SK-N-SH treated with all-trans-retinoic acid at 6 μM for 48 hours (cell line): ENCODE measurements around the gene TNNI3K.

Experiments used
- ATAC-seq: fragments of 200-7000 bp; cut with Tn5 transposase; 3 replicates; pipeline ENCODE4 v1.9.1; 2020; ENCODE audit warnings: mild to moderate bottlenecking, moderate library complexity
- ARNTL ChIP-seq: fragments of 450-650 bp; formaldehyde crosslinking; IDR thresholded peaks from 2 replicates; pipeline ENCODE4 v1.5.0; 2020; ENCODE audit warnings: low read depth, mild to moderate bottlenecking, moderate library complexity, borderline replicate concordance
- BACH2 ChIP-seq: fragments of 250-450 bp; sonication (Bioruptor Pico); IDR thresholded peaks from 2 replicates; pipeline ENCODE4 v1.9.0; 2021; ENCODE audit warnings: mild to moderate bottlenecking, borderline replicate concordance
- CREB5 ChIP-seq: fragments of 250-450 bp; sonication (Bioruptor Pico); IDR thresholded peaks from 2 replicates; pipeline ENCODE4 v1.5.1; 2020; ENCODE audit warnings: low read depth, mild to moderate bottlenecking, moderate library complexity
- CSDC2 ChIP-seq: fragments of 250-450 bp; sonication (Bioruptor Pico); IDR thresholded peaks from 2 replicates; pipeline ENCODE4 v1.5.0; 2020; ENCODE audit warnings: mild to moderate bottlenecking, moderate library complexity
- CSRNP3 ChIP-seq: fragments of 250-450 bp; sonication (Bioruptor Pico); IDR thresholded peaks from 2 replicates; pipeline ENCODE4 v1.5.1; 2021; ENCODE audit warnings: mild to moderate bottlenecking, moderate library complexity
- ESRRG ChIP-seq: fragments of 250-450 bp; sonication (Bioruptor Pico); IDR thresholded peaks from 2 replicates; pipeline ENCODE4 v1.6.1; 2021; ENCODE audit warnings: mild to moderate bottlenecking
- GLIS3 ChIP-seq: fragments of 250-450 bp; sonication (Bioruptor Pico); IDR thresholded peaks from 2 replicates; pipeline ENCODE4 v1.5.0; 2020; ENCODE audit warnings: mild to moderate bottlenecking, moderate library complexity
- ISL1 ChIP-seq: fragments of 250-450 bp; sonication (Bioruptor Pico); IDR thresholded peaks from 2 replicates; pipeline ENCODE4 v2.1.2; 2022; ENCODE audit warnings: mild to moderate bottlenecking, moderate library complexity
- OSR1 ChIP-seq: fragments of 250-450 bp; sonication (Bioruptor Pico); IDR thresholded peaks from 2 replicates; pipeline ENCODE4 v1.8.0; 2022; ENCODE audit warnings: moderate library complexity, mild to moderate bottlenecking, inconsistent platforms
- PATZ1 ChIP-seq: fragments of 250-450 bp; sonication (Bioruptor Pico); IDR thresholded peaks from 2 replicates; pipeline ENCODE4 v1.8.0; 2020; ENCODE audit warnings: mild to moderate bottlenecking, moderate library complexity, borderline replicate concordance
- POU6F1 ChIP-seq: fragments of 250-450 bp; sonication (Bioruptor Pico); IDR thresholded peaks from 2 replicates; pipeline ENCODE4 v1.8.0; 2021; ENCODE audit warnings: low read depth, mild to moderate bottlenecking, moderate library complexity, borderline replicate concordance
- PPARA ChIP-seq: fragments of 250-450 bp; sonication (Bioruptor Pico); IDR thresholded peaks from 2 replicates; pipeline ENCODE4 v1.5.0; 2020; ENCODE audit warnings: mild to moderate bottlenecking, borderline replicate concordance
- RARB ChIP-seq: fragments of 250-450 bp; sonication (Bioruptor Pico); IDR thresholded peaks from 2 replicates; pipeline ENCODE4 v1.8.0; 2021; ENCODE audit warnings: mild to moderate bottlenecking, moderate library complexity
- SNAI2 ChIP-seq: fragments of 250-450 bp; sonication (Bioruptor Pico); IDR thresholded peaks from 2 replicates; pipeline ENCODE4 v1.5.0; 2020; ENCODE audit warnings: mild to moderate bottlenecking, moderate library complexity
- TCF4 ChIP-seq: fragments of 250-450 bp; sonication (Bioruptor Pico); IDR thresholded peaks from 2 replicates; pipeline ENCODE4 v1.8.0; 2021; ENCODE audit warnings: mild to moderate bottlenecking, moderate library complexity, borderline replicate concordance
- TOX ChIP-seq: fragments of 250-450 bp; sonication (Bioruptor Pico); IDR thresholded peaks from 2 replicates; pipeline ENCODE4 v1.8.0; 2021; ENCODE audit warnings: mild to moderate bottlenecking, moderate library complexity, borderline replicate concordance
- TSHZ2 ChIP-seq: fragments of 250-450 bp; sonication (Bioruptor Pico); IDR thresholded peaks from 2 replicates; pipeline ENCODE4 v1.5.0; 2020; ENCODE audit warnings: mild to moderate bottlenecking, moderate library complexity
- ZC3H10 ChIP-seq: fragments of 250-450 bp; sonication (Bioruptor Pico); IDR thresholded peaks from 2 replicates; pipeline ENCODE4 v1.5.1; 2021; ENCODE audit warnings: mild to moderate bottlenecking, moderate library complexity
- ZFP3 ChIP-seq: fragments of 250-450 bp; sonication (Bioruptor Pico); IDR thresholded peaks from 2 replicates; pipeline ENCODE4 v1.5.0; 2020; ENCODE audit warnings: mild to moderate bottlenecking, moderate library complexity
- ZFP30 ChIP-seq: fragments of 450-650 bp; formaldehyde crosslinking; IDR thresholded peaks from 2 replicates; pipeline ENCODE4 v1.5.0; 2022; ENCODE audit warnings: mild to moderate bottlenecking, moderate library complexity
- ZNF565 ChIP-seq: fragments of 450-650 bp; formaldehyde crosslinking; conservative IDR thresholded peaks from 2 replicates; pipeline ENCODE4 v1.5.0; 2020; ENCODE audit warnings: low read depth, mild to moderate bottlenecking, moderate library complexity
- ZNF8 ChIP-seq: fragments of 450-650 bp; formaldehyde crosslinking; IDR thresholded peaks from 2 replicates; pipeline ENCODE4 v1.5.0; 2020; ENCODE audit warnings: mild to moderate bottlenecking, moderate library complexity

TNNI3K gene

GRCh38 chr1:74286414-74286813, 51.2 kb downstream of the TNNI3K start:
- TF ChIP-seq RARB (CRISPR knock-in tag) (no peak), ZNF8 (CRISPR knock-in tag) (no peak), SNAI2 (no peak), CREB5 (CRISPR knock-in tag) (no peak), BACH2 (no peak), TOX (no peak), ARNTL (CRISPR knock-in tag) (no peak), POU6F1 (CRISPR knock-in tag) (no peak), ESRRG (CRISPR knock-in tag) (no peak), TSHZ2 (CRISPR knock-in tag) (no peak), GLIS3 (CRISPR knock-in tag) (no peak), TCF4 (CRISPR knock-in tag) (no peak), ZNF565 (CRISPR knock-in tag) (no peak), PATZ1 (CRISPR knock-in tag) (no peak), ZC3H10 (CRISPR knock-in tag) (no peak), ZFP3 (CRISPR knock-in tag) (no peak), CSDC2 (CRISPR knock-in tag) (no peak), PPARA (CRISPR knock-in tag) (no peak)

GRCh38 chr1:74314438-74314837, 79.3 kb downstream of the TNNI3K start:
- TF ChIP-seq TOX (no peak), CSRNP3 (CRISPR knock-in tag) (no peak), OSR1 (CRISPR knock-in tag) (no peak), ZNF8 (CRISPR knock-in tag) (no peak), BACH2 (no peak), POU6F1 (CRISPR knock-in tag) (no peak), ZFP3 (CRISPR knock-in tag) (no peak), RARB (CRISPR knock-in tag) (no peak), ISL1 (CRISPR knock-in tag) (no peak), PATZ1 (CRISPR knock-in tag) (no peak), ARNTL (CRISPR knock-in tag) (no peak), ESRRG (CRISPR knock-in tag) (no peak), CREB5 (CRISPR knock-in tag) (no peak), SNAI2 (no peak), ZFP30 (CRISPR knock-in tag) (no peak), PPARA (CRISPR knock-in tag) (no peak), CSDC2 (CRISPR knock-in tag) (no peak), ZNF565 (CRISPR knock-in tag) (no peak)
- ATAC-seq: no peak

More at GRCh38 chr1:74286414-74286813, 51.2 kb downstream of the TNNI3K start:
- ATAC-seq: no peak
